Keratinocyte (primary cell): ENCODE measurements around the gene TANK.

Experiments used
- CTCF ChIP-seq, 3 experiments: IDR thresholded peaks in 1 of 3; conservative IDR thresholded peaks in 1 of 3; optimal IDR thresholded peaks in 1 of 3; 2 replicates in 2 of 3; 3 replicates in 1 of 3; pipeline versions ENCODE3 to v1.5.1; 2011; ENCODE audit warnings: low read length in 3 of 3, mild to moderate bottlenecking in 3 of 3, moderate library complexity in 2 of 3, control low read depth in 1 of 3, inconsistent platforms in 1 of 3; ENCODE audit not compliant: insufficient read depth in 2 of 3; ENCODE audit errors: extremely low read depth in 1 of 3
- EZH2 ChIP-seq: IDR thresholded peaks from one replicate; pipeline ENCODE4 v1.6.1; 2012; ENCODE audit warnings: inconsistent platforms, mild to moderate bottlenecking, low read length, moderate library complexity

GRCh38 chr2:161138429-161138828, 21.8 kb upstream of the TANK start:
- TF ChIP-seq EZH2, result no peak
- TF ChIP-seq CTCF (optimal IDR thresholded peaks at IDR 0.05 in 1 of 3, IDR thresholded peaks at IDR 0.05 in 1 of 3, conservative IDR thresholded peaks at IDR 0.05 in 1 of 3; ENCODE audit: extremely low read depth in 1 of 3, insufficient read depth in 2 of 3, low read length in 3 of 3), result no peak
